Measurements from ENCODE around the gene SLC22A2.

DNA sequence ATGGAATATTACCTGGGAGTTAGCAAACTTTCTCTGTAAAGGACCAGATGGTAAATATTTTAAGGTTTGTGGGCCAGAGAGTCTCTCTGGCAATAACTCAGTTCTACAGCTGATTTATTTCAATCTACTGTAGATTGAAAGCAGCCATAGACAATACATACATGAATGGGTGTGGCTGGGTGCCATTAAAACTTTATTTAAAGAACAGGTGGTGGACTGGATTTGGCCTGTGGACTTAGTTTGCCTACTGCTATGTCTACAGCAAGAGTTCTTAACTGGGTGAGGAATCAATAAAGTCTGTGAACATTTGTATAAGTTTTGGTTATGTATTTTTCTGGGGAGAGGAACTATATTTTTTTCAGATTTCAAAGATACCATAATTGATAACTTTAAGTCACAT lies 55.1 kb downstream of the SLC22A2 start:
- TF ChIP-seq, protein P1, sequence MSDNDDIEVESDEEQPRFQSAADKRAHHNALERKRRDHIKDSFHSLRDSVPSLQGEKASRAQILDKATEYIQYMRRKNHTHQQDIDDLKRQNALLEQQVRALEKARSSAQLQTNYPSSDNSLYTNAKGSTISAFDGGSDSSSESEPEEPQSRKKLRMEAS (IDR thresholded peaks at IDR 0.05), result no peak
- TF ChIP-seq, protein P2, sequence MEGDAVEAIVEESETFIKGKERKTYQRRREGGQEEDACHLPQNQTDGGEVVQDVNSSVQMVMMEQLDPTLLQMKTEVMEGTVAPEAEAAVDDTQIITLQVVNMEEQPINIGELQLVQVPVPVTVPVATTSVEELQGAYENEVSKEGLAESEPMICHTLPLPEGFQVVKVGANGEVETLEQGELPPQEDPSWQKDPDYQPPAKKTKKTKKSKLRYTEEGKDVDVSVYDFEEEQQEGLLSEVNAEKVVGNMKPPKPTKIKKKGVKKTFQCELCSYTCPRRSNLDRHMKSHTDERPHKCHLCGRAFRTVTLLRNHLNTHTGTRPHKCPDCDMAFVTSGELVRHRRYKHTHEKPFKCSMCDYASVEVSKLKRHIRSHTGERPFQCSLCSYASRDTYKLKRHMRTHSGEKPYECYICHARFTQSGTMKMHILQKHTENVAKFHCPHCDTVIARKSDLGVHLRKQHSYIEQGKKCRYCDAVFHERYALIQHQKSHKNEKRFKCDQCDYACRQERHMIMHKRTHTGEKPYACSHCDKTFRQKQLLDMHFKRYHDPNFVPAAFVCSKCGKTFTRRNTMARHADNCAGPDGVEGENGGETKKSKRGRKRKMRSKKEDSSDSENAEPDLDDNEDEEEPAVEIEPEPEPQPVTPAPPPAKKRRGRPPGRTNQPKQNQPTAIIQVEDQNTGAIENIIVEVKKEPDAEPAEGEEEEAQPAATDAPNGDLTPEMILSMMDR (IDR thresholded peaks at IDR 0.05; ENCODE audit: low read depth, low read length, missing input control), result no peak
- TF ChIP-seq, protein P3, sequence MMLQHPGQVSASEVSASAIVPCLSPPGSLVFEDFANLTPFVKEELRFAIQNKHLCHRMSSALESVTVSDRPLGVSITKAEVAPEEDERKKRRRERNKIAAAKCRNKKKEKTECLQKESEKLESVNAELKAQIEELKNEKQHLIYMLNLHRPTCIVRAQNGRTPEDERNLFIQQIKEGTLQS (IDR thresholded peaks at IDR 0.05), result no peak
- TF ChIP-seq TAF1 (conservative IDR thresholded peaks at IDR 0.05), result no peak
- TF ChIP-seq SP1 (IDR thresholded peaks at IDR 0.05), result no peak
- TF ChIP-seq RAD21 (IDR thresholded peaks at IDR 0.05), result no peak

Data from liver (tissue), 3 donors.